NCI-H524 treated with DMSO at 0.1 percent for 48 hours (cell line): Measurements from ENCODE around the gene SSH3.

Experiments
- DNase-seq: peaks from one replicate; lab custom pipeline; 2025; lab: John Stamatoyannopoulos, UW

The SSH3 gene

GRCh38 chr11:67268081-67268961 is 35.0 kb upstream of the SSH3 start:
- no peak for DNase-seq

DNA sequence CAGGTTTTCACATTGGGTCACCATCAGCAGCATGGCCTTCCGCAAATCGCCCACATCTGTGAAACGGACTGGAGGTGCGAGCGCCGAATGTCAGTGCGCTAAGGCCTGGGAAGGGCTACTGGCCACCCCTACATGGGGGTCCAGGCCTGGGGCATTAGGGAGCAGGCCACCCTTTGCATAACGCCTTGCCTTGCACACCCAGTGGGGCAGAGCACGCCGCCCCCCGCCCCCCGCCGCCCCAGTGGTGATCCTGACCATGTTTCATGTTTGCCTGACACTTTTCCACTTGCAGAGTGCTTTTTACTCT is 34.4 kb upstream of the SSH3 start:
- DNase-seq: no peak

DNA sequence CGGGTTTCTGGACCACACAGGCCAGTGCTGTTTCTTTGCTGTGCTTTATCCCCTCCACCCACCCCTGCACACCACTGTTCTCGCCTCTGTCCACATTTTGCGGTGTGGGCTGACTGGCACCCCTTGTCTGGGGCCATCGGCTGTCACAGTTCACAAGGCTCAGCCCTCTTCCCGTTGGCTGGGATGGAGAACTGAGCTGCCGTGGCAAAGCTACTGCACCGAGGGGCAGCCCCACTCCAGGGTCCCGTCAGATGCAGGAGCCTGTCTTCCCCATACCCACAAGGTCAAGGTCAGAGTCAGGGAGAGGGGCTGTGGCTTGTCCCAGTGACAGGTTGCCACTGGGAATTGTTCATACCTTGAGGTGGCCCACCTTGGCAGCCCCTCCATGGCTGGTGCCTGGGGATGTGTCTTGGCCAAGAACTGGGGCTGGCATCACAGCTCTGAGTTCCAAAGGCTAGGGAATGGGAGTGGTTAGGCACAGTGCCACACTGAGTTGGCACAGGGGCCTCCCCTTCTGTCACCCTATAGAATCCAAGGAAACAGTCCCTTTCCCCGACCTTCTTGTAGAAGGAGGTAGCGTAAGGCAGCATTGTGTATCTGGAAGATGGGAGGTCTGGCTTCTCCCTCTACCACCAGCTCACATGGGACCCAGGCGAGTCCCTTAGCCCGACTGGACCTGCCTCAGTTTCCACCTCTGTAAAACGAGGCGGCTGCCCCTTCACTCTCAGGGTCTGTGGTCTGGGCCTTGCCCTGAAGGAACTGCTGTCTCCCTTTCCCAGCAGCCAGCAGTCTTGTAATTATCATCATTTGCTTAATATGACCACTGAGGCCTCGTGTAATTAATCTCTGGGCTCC is 33.7 kb upstream of the SSH3 start:
- DNase-seq: no peak

- no peak for DNase-seq
These were observed 32.8 kb upstream of the SSH3 start for GRCh38 chr11:67270256-67271204.

- DNase-seq: no peak
These were observed 32.2 kb upstream of the SSH3 start for GRCh38 chr11:67271205-67271540.

- no peak for DNase-seq
These were observed 31.6 kb upstream of the SSH3 start for GRCh38 chr11:67271541-67272284.

GRCh38 chr11:67272327-67273259 is 30.7 kb upstream of the SSH3 start:
- DNase-seq: no peak

DNA sequence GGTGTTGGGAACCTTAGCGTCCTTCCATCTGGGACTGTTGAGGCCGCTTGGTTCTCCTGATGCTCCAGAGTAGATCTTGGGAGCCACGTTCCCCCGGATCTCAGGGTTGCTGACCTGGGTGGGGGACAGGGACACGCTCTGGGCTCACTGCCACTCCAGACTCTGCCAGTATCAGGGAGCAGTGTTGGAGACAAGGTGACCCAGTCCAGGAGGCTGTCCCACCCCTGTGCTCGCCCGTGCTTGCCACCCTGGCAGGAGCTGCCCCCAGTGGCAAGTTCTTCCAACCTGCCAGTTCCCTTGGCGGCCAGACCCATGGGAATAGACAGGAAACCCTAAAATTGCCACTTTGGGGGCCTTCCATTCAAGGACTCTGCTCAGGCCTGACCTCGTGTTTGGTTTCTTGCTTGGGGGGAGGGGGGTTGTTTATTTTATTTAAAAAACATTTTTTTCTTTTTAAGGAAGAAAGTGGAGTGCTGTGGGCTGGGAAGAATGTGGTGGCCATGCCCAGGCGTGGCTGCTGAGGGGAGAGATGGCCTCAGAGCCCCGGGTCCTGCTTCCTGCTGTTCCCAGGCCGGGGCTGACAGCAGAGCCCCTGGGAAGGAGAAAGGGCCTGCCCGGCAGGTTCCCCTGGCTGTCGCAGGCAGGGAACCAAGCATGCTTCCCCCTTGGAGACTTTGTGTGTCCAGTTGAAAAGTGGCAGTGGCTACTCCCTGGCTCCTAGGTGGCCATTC is 29.9 kb upstream of the SSH3 start:
- no peak for DNase-seq

DNA sequence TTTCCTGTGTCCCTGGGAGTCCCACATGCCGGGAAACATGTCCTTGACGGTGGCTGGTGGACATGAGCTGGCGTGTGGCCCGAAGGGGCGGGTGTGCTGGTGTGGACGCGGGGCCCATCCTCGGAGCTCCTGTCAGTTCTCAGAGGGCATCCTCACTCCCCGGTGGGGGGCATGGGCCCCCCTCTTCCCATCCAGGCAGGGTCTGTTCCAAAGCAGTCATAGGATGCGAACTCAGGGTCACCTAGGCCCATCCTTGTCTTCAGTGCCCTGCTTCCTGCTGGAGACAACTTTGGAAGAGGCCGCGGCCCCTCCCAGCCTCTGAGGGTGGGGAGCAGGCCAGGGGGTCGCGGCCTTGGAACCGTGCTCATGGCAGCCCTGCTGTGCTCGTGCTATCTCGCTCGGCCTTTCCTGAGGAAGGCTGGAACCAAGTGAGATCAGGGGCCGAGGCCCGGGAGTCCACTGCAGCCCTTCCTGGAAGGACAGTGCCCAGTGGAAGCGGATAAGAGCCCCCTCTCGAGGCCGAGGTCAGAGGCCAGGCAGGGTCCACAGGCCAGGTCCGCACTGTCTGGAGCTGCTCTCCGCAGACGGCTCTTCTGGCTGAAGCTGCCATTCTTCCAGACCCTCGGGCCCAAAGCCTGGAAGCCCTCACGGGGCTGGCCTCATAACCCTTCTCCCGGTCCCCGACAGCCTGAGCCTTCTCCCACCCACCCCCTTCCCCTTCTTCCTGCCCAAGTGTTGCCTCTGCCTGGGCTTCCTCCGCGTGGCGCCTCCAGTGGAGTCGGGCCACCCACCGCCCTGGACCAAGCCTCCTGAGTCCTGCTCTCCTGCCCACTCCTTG is 28.3 kb upstream of the SSH3 start:
- DNase-seq: no peak

- DNase-seq: no peak
These were observed 27.5 kb upstream of the SSH3 start for GRCh38 chr11:67275606-67276409.

DNA sequence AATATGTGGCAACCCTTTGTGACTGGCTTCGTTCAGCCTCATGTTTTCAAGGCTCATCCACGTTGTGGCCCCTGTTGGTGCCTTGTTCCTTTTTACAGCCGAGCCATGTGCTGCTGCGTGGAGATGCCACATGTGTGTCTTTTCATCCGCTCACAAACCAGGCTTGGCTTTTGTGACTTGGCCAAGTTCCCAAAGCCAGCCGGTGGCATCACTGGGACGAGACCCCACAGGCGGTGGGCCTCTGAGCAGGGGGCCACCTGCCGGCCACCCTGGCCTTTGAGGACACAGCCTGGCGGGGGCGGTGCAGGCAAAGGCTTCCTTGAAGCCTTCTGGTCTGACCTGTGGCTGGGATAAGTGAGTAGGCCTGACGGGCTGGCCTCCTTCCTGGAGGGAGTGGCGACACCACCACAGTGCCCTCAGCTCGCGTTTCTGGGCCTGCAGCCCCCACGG is 26.5 kb upstream of the SSH3 start:
- DNase-seq: no peak

DNA sequence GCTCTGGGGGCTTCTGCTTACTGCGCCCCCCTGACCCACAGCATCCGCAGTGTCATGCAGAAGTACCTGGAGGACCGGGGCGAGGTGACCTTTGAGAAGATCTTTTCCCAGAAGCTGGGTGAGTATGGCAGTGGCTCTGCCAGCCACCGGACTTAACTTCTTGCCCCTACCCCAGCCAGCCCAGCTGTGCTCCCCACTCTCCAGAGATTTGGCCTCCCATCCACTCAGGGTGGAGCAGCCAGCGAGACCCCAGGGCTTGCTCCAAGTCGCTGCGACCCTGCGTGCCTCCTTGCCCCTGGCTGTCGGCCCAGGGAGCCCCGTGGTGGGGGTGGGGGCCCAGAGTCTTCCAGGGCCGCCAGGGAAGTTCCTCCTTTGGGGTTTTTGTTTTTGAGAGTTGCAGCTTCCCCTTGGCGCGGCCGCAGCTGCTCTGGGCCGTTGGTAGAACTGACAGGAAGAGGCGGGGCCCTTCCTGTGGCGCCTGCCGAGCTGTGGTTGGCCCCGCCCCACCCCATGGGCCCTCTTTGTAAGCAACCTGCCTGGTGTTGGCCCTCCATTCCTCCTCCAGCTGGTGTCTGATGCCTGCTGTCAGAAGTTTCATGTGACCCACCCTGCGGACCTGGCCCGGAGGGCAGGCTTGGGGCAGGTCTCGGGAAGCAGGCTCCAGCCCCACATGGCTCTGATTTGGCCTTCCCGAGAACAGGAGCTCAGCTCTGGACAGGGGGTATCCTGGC is 25.9 kb upstream of the SSH3 start:
- no peak for DNase-seq

DNA sequence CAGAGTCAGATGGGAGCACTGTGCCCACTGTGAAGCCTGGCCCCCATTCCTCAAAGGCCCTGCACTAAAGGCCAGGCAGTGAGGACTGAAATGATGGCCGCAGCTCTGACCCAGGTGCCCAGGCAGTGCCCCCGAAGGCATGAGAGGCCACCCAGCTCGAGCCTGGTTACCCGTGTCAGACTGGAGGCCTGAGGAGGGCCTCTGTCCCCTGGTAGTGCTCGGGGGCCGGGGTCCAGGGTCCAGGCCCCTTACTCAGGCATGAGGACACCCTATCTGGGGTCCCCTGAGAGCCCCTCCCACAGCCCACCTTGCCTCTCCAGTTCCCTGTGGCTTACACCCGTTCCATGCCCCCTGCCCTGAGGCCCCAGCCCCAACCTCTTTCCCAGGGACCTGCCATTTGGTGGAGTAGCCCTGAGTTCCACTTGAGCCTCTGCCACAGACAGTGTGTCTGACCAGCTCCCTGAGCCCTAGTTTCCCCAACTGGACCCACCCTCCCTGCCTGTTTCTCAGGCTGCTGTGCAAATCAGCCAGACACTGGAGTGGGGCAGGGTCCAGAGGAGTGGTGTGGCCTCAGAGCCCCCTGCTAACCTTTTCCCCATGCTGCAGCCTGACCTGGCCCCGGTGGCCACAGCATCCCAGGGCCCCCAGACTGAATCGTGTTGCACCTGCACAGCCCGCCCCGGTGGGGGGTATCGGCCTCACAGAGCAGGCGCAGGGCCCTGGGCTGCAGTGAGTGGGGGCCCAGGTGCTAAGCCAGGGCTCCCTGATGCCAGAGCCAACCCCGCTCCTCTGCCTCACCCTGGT is 25.0 kb upstream of the SSH3 start:
- no peak for DNase-seq

- no peak for DNase-seq
These were observed 24.3 kb upstream of the SSH3 start for GRCh38 chr11:67278939-67279588.

GRCh38 chr11:67279589-67280340 is 23.6 kb upstream of the SSH3 start:
- no peak for DNase-seq
